Prostate gland (tissue), 2 donors: ENCODE data around the gene DES. TPM values are rescaled to one million over a fixed set of nuclear protein-coding genes. Genes with fewer than 3 reads are reported as not detected.

ENCODE experiments used
- DNase-seq: peaks from one replicate; pipeline ENCODE4 v3.0.0-alpha.2; 2019; ENCODE audit warnings: low spot score
- H3K27ac ChIP-seq, 2 donors: fragments of 200-600 bp; sonication (generic); 2 replicates each; pipeline ENCODE4 v1.5.1; 2017 to 2019
- H3K27me3 ChIP-seq: fragments of 200-600 bp; sonication (generic); replicated peaks from 2 replicates; pipeline ENCODE4 v1.5.1; 2019; ENCODE audit not compliant: insufficient read depth
- H3K36me3 ChIP-seq, 2 donors: fragments of 200-600 bp; sonication (generic); 1 replicate in 1 of 2; 2 replicates in 1 of 2; pipeline versions ENCODE4 v1.5.1 to v1.8.1; 2017 to 2019
- H3K4me1 ChIP-seq: fragments of 200-600 bp; sonication (generic); replicated peaks from 2 replicates; pipeline ENCODE4 v1.5.1; 2019
- H3K4me3 ChIP-seq, 2 donors: fragments of 200-600 bp; sonication (generic); 2 replicates each; pipeline ENCODE4 v1.5.1; 2017 to 2019
- H3K9me3 ChIP-seq: fragments of 200-600 bp; sonication (generic); 2 replicates; pipeline ENCODE4 v1.5.1; 2017
- CTCF ChIP-seq, 4 experiments: fragments of 200-600 bp in 2 of 4; fragments of 450-650 bp in 2 of 4; sonication (generic) in 2 of 4; IDR thresholded peaks; 1 replicate in 3 of 4; 2 replicates in 1 of 4; pipeline ENCODE4 v1.5.1; 2016 to 2019; ENCODE audit warnings: antibody characterized with exemption in 4 of 4, mild to moderate bottlenecking in 2 of 4, moderate library complexity in 2 of 4
- POLR2A ChIP-seq: fragments of 450-650 bp; IDR thresholded peaks from one replicate; pipeline ENCODE4 v1.6.1; 2016; ENCODE audit warnings: antibody characterized with exemption, mild to moderate bottlenecking
- POLR2AphosphoS5 ChIP-seq: sonication (generic); formaldehyde crosslinking; IDR thresholded peaks from one replicate; pipeline ENCODE4 v1.6.1; 2017; ENCODE audit warnings: antibody characterized with exemption
- WGBS: methylation state at CpG from one replicate; pipeline ENCODE4 v1.1.5; 2018; 5-methylcytosine and 5-hydroxymethylcytosine counted together
- intact Hi-C: fragments of 100-400 bp; cut with DNase I; formaldehyde crosslinking; loops from one replicate; pipeline ENCODE4 v1.14.2; 2022
- total RNA-seq, 2 donors: library from RNA; depleted of rRNA; stranded (reverse); fragments of >200 nt; gene quantifications; one replicate each; pipeline ENCODE4 v1.1.0, GENCODE V29; 2016

The DES gene
- total RNA-seq = 1,000 to 10,000 TPM; 1,584 to 1,742 TPM

GRCh38 chr2:219418155-219419011 is at the start of gene DES:
DES (plus strand) TSS chr2:219418377; CDS start chr2:219418463, 86 bp downstream.
- no peak for DNase-seq
- Histone ChIP-seq H3K4me1 (no peaks in the 10 kb centered on the region), H3K36me3 (no peaks in the 10 kb centered on the region), H3K27me3 (peaks cover 2% of the 10 kb centered on the region), H3K4me3 (peak within 1 kb of the TSS; percentile 21 to 24), H3K27ac (peak within 1 kb of the TSS; percentile 62 to 67), H3K9me3 (no peaks in the 10 kb centered on the region)
- TF ChIP-seq CTCF (IDR thresholded peaks at IDR 0.05) (no peak), POLR2AphosphoS5 (peak; percentile 35)
- 7% methylated on average over 69 of the region's 98 CpGs for WGBS
- intact Hi-C loops = no loop called here

DNA sequence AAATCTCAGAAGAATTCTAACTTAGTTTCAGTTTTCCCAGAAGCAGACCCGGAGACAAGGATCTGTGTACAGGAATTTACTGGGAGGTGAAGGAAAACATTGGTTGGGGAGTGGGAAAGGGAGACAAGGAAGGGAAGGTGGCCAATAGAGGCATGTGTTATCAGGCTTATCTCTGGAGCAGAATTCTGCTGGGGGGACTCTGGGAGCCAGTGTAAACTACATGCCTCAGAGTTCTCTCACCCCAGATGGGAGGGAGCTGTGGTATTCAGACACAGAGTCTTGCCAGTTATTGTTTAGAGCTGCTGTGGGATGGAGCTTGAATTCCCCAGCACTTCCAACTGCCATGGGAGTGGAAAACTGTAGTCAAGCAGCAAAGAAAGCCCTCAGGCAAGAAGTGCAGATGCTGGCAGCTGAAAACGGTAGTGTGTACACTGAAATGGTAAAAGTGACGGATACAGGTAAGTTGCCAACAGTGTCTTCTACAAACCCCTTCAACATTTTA is 49.4 kb upstream of the DES start:
- peak; percentile 37 for DNase-seq
- intact Hi-C loops = no loop called here
- Histone ChIP-seq H3K27ac (peak overlapping the region; percentile 8 to 55), H3K4me3 (no peak overlapping the region), H3K36me3 (peaks cover 0 to under 1% of the 10 kb centered on the region in 2 donors), H3K9me3 (no peaks in the 10 kb centered on the region), H3K4me1 (no peaks in the 10 kb centered on the region), H3K27me3 (no peaks in the 10 kb centered on the region)
- no peak for TF ChIP-seq POLR2A
- peak; percentile 36 for TF ChIP-seq POLR2AphosphoS5
- 9% methylated on average over 3 of the region's 3 CpGs for WGBS

DNA sequence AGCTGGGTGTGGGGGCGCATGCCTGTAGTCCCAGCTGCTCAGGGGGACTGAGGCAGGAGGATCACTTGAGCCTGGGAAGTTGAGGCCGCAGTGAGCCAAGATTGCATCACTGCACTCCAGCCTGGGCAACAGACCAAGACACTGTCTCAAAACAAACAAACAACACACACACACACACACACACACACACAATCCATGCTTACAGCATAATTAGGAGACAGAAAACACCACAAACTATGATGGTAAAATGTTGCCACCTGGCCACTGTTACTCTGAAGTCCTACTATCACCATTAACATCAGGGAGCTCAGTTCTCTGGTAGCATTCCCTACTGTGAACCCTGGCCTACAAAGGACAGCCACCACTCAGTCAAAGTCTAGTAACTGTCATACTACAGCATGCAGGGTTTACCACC is 48.7 kb upstream of the DES start:
- H3K4me1 ChIP-seq = no peaks in the 10 kb centered on the region
- TF ChIP-seq POLR2A (no peak), POLR2AphosphoS5 (no peak), CTCF (IDR thresholded peaks at IDR 0.05) (no peak)
- no peak overlapping the region for H3K27ac ChIP-seq
- no peak overlapping the region for H3K4me3 ChIP-seq
- H3K36me3 ChIP-seq = peaks cover 0 to 8% of the 10 kb centered on the region in 2 donors
- no peaks in the 10 kb centered on the region for H3K27me3 ChIP-seq
- peak; percentile 50 for DNase-seq
- WGBS = 21% methylated on average over 2 of the region's 2 CpGs
- intact Hi-C loops = no loop called here
- H3K9me3 ChIP-seq = no peaks in the 10 kb centered on the region

GRCh38 chr2:219378163-219378851 is 39.9 kb upstream of the DES start:
- WGBS = 89% methylated on average over 13 of the region's 13 CpGs
- Histone ChIP-seq H3K4me1 (no peaks in the 10 kb centered on the region), H3K9me3 (no peaks in the 10 kb centered on the region), H3K36me3 (peaks cover 0 to 16% of the 10 kb centered on the region in 2 donors), H3K27me3 (no peaks in the 10 kb centered on the region), H3K4me3 (no peak overlapping the region), H3K27ac (no peak overlapping the region)
- no peak for DNase-seq
- TF ChIP-seq POLR2AphosphoS5 = no peak
- no peak for TF ChIP-seq CTCF (IDR thresholded peaks at IDR 0.05)
- no peak for TF ChIP-seq POLR2A
- intact Hi-C loops = no loop called here

- intact Hi-C loops = no loop called here
Observed at GRCh38 chr2:219380926-219381325, 37.3 kb upstream of the DES start.

More at GRCh38 chr2:219380926-219381325, 37.3 kb upstream of the DES start:
- Histone ChIP-seq H3K4me3 (no peak overlapping the region), H3K36me3 (peaks cover 5 to 9% of the 10 kb centered on the region in 2 donors), H3K4me1 (no peaks in the 10 kb centered on the region), H3K9me3 (no peaks in the 10 kb centered on the region), H3K27ac (no peak overlapping the region), H3K27me3 (no peaks in the 10 kb centered on the region)
- TF ChIP-seq CTCF (IDR thresholded peaks at IDR 0.05) (no peak), POLR2A (no peak), POLR2AphosphoS5 (no peak)
- DNase-seq = no peak
